ENCODE measurements around the gene UMAD1.

- TF ChIP-seq CTCF (IDR thresholded peaks at IDR 0.05 in 8 of 11, conservative IDR thresholded peaks at IDR 0.05 in 3 of 11): peak in 1 of 11 experiments; percentile 7
- TF ChIP-seq POLR2A (IDR thresholded peaks at IDR 0.05): no peak
Measured at GRCh38 chr7:7764520-7765396, 124.2 kb downstream of the UMAD1 start.
